ENCODE results near the gene ATP2B2. TPM values are rescaled to one million over a fixed set of nuclear protein-coding genes. Genes with fewer than 3 reads are reported as not detected.

ATP2B2 gene
- total RNA-seq, 4 donors from 2014 or later = 0.86 to 2.2 (median 1.0) TPM; not detected in 1

GRCh38 chr3:10484709-10485108, 20.7 kb downstream of the ATP2B2 start:
- Histone ChIP-seq H3K27me3 (peaks cover 3% of the 10 kb centered on the region), H3K9me3 (no peaks in the 10 kb centered on the region), H3K4me3 (no peak overlapping the region), H3K4me1 (peaks cover 2% of the 10 kb centered on the region), H3K36me3 (no peaks in the 10 kb centered on the region), H3K27ac (no peak overlapping the region)
- WGBS = 89% methylated on average over 3 of the region's 3 CpGs
- DNase-seq (ENCODE audit: low spot score in 2 of 2) = no peak
- TF ChIP-seq CTCF (IDR thresholded peaks at IDR 0.05) = no peak
- no peak for TF ChIP-seq POLR2A (IDR thresholded peaks at IDR 0.05)
- no peak for TF ChIP-seq POLR2AphosphoS5 (IDR thresholded peaks at IDR 0.05)
- TF ChIP-seq EP300 (IDR thresholded peaks at IDR 0.05) = no peak

- TF ChIP-seq POLR2A (IDR thresholded peaks at IDR 0.05) (no peak), CTCF (IDR thresholded peaks at IDR 0.05) (no peak), EP300 (IDR thresholded peaks at IDR 0.05) (no peak), POLR2AphosphoS5 (IDR thresholded peaks at IDR 0.05) (no peak)
- Histone ChIP-seq H3K4me1 (peaks cover 2% of the 10 kb centered on the region), H3K27ac (no peak overlapping the region), H3K9me3 (no peaks in the 10 kb centered on the region), H3K27me3 (peaks cover 3% of the 10 kb centered on the region), H3K36me3 (no peaks in the 10 kb centered on the region), H3K4me3 (no peak overlapping the region)
- 74% methylated on average over 10 of the region's 13 CpGs for WGBS
- DNase-seq (ENCODE audit: low spot score in 2 of 2) = no peak
Observed at GRCh38 chr3:10483686-10484345, 21.6 kb downstream of the ATP2B2 start.

GRCh38 chr3:10483364-10483675, 22.1 kb downstream of the ATP2B2 start:
- Histone ChIP-seq H3K27ac (no peak overlapping the region), H3K36me3 (no peaks in the 10 kb centered on the region), H3K4me3 (no peak overlapping the region), H3K27me3 (peaks cover 3% of the 10 kb centered on the region), H3K4me1 (peaks cover 2% of the 10 kb centered on the region), H3K9me3 (no peaks in the 10 kb centered on the region)
- WGBS = 92% methylated on average over 4 of the region's 4 CpGs
- no peak for DNase-seq (ENCODE audit: low spot score in 2 of 2)
- no peak for TF ChIP-seq EP300 (IDR thresholded peaks at IDR 0.05)
- no peak for TF ChIP-seq POLR2AphosphoS5 (IDR thresholded peaks at IDR 0.05)
- TF ChIP-seq POLR2A (IDR thresholded peaks at IDR 0.05) = no peak
- TF ChIP-seq CTCF (IDR thresholded peaks at IDR 0.05) = no peak

- Histone ChIP-seq H3K36me3 (no peaks in the 10 kb centered on the region), H3K27me3 (peaks cover 3% of the 10 kb centered on the region), H3K9me3 (no peaks in the 10 kb centered on the region), H3K4me1 (peaks cover 2% of the 10 kb centered on the region), H3K4me3 (no peak overlapping the region), H3K27ac (no peak overlapping the region)
- 94% methylated on average over 5 of the region's 13 CpGs for WGBS
- TF ChIP-seq POLR2A (IDR thresholded peaks at IDR 0.05) (no peak), CTCF (IDR thresholded peaks at IDR 0.05) (no peak), EP300 (IDR thresholded peaks at IDR 0.05) (no peak), POLR2AphosphoS5 (IDR thresholded peaks at IDR 0.05) (no peak)
- no peak for DNase-seq (ENCODE audit: low spot score in 2 of 2)
Observed at GRCh38 chr3:10482631-10483363, 22.6 kb downstream of the ATP2B2 start.

- H3K4me3 ChIP-seq = no peak overlapping the region
- peaks cover 2% of the 10 kb centered on the region for H3K4me1 ChIP-seq
- H3K27me3 ChIP-seq = peaks cover 3% of the 10 kb centered on the region
- H3K36me3 ChIP-seq = no peaks in the 10 kb centered on the region
- 83% methylated on average over 4 of the region's 4 CpGs for WGBS
- H3K9me3 ChIP-seq = no peaks in the 10 kb centered on the region
- DNase-seq (ENCODE audit: low spot score in 2 of 2) = no peak
- no peak overlapping the region for H3K27ac ChIP-seq
- TF ChIP-seq CTCF (IDR thresholded peaks at IDR 0.05) (no peak), POLR2AphosphoS5 (IDR thresholded peaks at IDR 0.05) (no peak), EP300 (IDR thresholded peaks at IDR 0.05) (no peak), POLR2A (IDR thresholded peaks at IDR 0.05) (no peak)
Observed at GRCh38 chr3:10480871-10481378, 24.5 kb downstream of the ATP2B2 start.
